Urothelium cell line (cell line): Measurements from ENCODE around the gene ATF7IP2.
A peak's percentile ranks its signal among the peaks of the same experiment; 100 is the strongest.
"Not testable (repeated sequence)": the region's sequence is repeated elsewhere in the genome, so short reads cannot be mapped to it uniquely, and the experiment has no call there.

Experiments used
- DNase-seq: peaks from one replicate; pipeline ENCODE4 v3.0.0; 2011; ENCODE audit warnings: low spot score, mixed read lengths
- FAIRE-seq: peaks from 2 replicates; lab custom pipeline; 2011; peaks lifted over from hg19 to GRCh38; lab: Jason Lieb, UNC

Gene ATF7IP2

GRCh38 chr16:10371592-10371991 is 14.3 kb upstream of the ATF7IP2 start:
- FAIRE-seq = no peak
- DNase-seq = no peak

GRCh38 chr16:10373556-10373955 is 12.3 kb upstream of the ATF7IP2 start:
- FAIRE-seq (no peak), DNase-seq (no peak)

GRCh38 chr16:10376229-10376628 is 9.6 kb upstream of the ATF7IP2 start:
- FAIRE-seq (no peak), DNase-seq (no peak)

- no peak for FAIRE-seq
- no peak for DNase-seq
Measured at GRCh38 chr16:10383626-10384025, 2.2 kb upstream of the ATF7IP2 start.

- FAIRE-seq = no peak
- DNase-seq = no peak
Measured at GRCh38 chr16:10386517-10387100, 748 bp downstream of the ATF7IP2 start.

GRCh38 chr16:10387188-10387617 is 1.3 kb downstream of the ATF7IP2 start:
- FAIRE-seq (peak; percentile 5), DNase-seq (no peak)

GRCh38 chr16:10388988-10389387 is 3.1 kb downstream of the ATF7IP2 start:
- DNase-seq (no peak), FAIRE-seq (no peak)

- FAIRE-seq = no peak
- DNase-seq = no peak
Measured at GRCh38 chr16:10390330-10390729, 4.5 kb downstream of the ATF7IP2 start.

GRCh38 chr16:10390867-10391266 is 5.0 kb downstream of the ATF7IP2 start:
- FAIRE-seq = no peak
- DNase-seq = no peak

GRCh38 chr16:10391339-10391738 is 5.5 kb downstream of the ATF7IP2 start:
- FAIRE-seq = no peak

GRCh38 chr16:10402975-10403374 is 17.1 kb downstream of the ATF7IP2 start:
- FAIRE-seq (no peak), DNase-seq (no peak)

More at GRCh38 chr16:10391339-10391738, 5.5 kb downstream of the ATF7IP2 start:
- DNase-seq = no peak

- DNase-seq (no peak), FAIRE-seq (peak; percentile 40)
Measured at GRCh38 chr16:10405386-10405939, 19.6 kb downstream of the ATF7IP2 start.

- DNase-seq = no peak
- no peak for FAIRE-seq
Measured at GRCh38 chr16:10408824-10409381, 23.0 kb downstream of the ATF7IP2 start.

- FAIRE-seq, DNase-seq: not testable (repeated sequence)
Measured at GRCh38 chr16:10409713-10410112, 23.9 kb downstream of the ATF7IP2 start.

GRCh38 chr16:10410469-10410868 is 24.6 kb downstream of the ATF7IP2 start:
- DNase-seq (no peak), FAIRE-seq (no peak)

GRCh38 chr16:10412935-10413601 is 27.2 kb downstream of the ATF7IP2 start:
- DNase-seq = no peak
- no peak for FAIRE-seq

GRCh38 chr16:10418204-10418603 is 32.3 kb downstream of the ATF7IP2 start:
- DNase-seq, FAIRE-seq: not testable (repeated sequence)

- DNase-seq (no peak), FAIRE-seq (no peak)
Measured at GRCh38 chr16:10419701-10420100, 33.8 kb downstream of the ATF7IP2 start.

- DNase-seq (no peak), FAIRE-seq (no peak)
Measured at GRCh38 chr16:10421596-10421995, 35.7 kb downstream of the ATF7IP2 start.

GRCh38 chr16:10428433-10429168 is 42.7 kb downstream of the ATF7IP2 start:
- DNase-seq = no peak
- no peak for FAIRE-seq

GRCh38 chr16:10429299-10429969 is 43.6 kb downstream of the ATF7IP2 start:
- not testable (repeated sequence) for FAIRE-seq, DNase-seq
